ENCODE measurements around the gene DENND6A. TPM values are rescaled to one million over a fixed set of nuclear protein-coding genes. Genes with fewer than 3 reads are reported as not detected.

The DENND6A gene
- total and polyA plus RNA-seq, 2 of the 13 experiments (the other 11 are each of a cell fraction or from before 2014, with no cell fraction given) = 9.4 to 11.1 TPM

DNA sequence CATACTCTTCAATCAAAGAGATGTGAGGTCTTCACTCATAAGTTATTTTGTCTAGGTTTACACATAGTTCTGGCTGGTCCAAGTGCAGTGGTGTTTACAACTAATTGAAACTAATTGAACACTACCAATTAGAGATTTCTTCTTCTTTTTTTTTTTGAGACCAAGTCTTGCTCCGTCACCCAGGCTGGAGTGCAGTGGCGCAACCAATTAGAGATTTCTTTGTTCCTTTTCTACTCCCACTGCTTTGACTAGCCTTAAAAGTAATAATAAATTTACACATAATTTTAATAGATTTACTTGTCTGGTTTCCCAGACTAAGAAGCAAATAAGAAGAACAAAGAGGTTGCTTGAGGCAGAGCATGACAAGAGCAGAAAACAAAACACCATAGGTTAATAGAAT lies 6.7 kb upstream of the DENND6A start:
- in situ Hi-C loops (cut with HindIII; ENCODE audit: extremely low pct_ligation_motif_present, low pct_unique_long_range_greater_than_20kb) = no loop called here
- BruUV-seq (replicated peaks) = no TSS peak
- TF ChIP-seq MXD4 (CRISPR knock-in tag; IDR thresholded peaks at IDR 0.05) (no peak), MIER2 (CRISPR knock-in tag; IDR thresholded peaks at IDR 0.05) (no peak), ZNF44 (CRISPR knock-in tag; IDR thresholded peaks at IDR 0.05) (no peak), KMT2A (CRISPR knock-in tag; IDR thresholded peaks at IDR 0.05) (no peak), MED8 (CRISPR knock-in tag; IDR thresholded peaks at IDR 0.05; ENCODE audit: insufficient replicate concordance) (no peak), ZNF33A (CRISPR knock-in tag; IDR thresholded peaks at IDR 0.05; ENCODE audit: borderline replicate concordance) (no peak), BRCA1 (CRISPR knock-in tag; IDR thresholded peaks at IDR 0.05) (no peak), HOXA5 (CRISPR knock-in tag; IDR thresholded peaks at IDR 0.05) (no peak)
- TF ChIP-seq, protein P1, sequence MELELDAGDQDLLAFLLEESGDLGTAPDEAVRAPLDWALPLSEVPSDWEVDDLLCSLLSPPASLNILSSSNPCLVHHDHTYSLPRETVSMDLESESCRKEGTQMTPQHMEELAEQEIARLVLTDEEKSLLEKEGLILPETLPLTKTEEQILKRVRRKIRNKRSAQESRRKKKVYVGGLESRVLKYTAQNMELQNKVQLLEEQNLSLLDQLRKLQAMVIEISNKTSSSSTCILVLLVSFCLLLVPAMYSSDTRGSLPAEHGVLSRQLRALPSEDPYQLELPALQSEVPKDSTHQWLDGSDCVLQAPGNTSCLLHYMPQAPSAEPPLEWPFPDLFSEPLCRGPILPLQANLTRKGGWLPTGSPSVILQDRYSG (CRISPR knock-in tag; IDR thresholded peaks at IDR 0.05) = no peak
- TF ChIP-seq, protein P2, sequence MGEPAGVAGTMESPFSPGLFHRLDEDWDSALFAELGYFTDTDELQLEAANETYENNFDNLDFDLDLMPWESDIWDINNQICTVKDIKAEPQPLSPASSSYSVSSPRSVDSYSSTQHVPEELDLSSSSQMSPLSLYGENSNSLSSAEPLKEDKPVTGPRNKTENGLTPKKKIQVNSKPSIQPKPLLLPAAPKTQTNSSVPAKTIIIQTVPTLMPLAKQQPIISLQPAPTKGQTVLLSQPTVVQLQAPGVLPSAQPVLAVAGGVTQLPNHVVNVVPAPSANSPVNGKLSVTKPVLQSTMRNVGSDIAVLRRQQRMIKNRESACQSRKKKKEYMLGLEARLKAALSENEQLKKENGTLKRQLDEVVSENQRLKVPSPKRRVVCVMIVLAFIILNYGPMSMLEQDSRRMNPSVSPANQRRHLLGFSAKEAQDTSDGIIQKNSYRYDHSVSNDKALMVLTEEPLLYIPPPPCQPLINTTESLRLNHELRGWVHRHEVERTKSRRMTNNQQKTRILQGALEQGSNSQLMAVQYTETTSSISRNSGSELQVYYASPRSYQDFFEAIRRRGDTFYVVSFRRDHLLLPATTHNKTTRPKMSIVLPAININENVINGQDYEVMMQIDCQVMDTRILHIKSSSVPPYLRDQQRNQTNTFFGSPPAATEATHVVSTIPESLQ (CRISPR knock-in tag; conservative IDR thresholded peaks at IDR 0.05) = no peak

More for the DNA sequence above, 6.7 kb upstream of the DENND6A start:
- Histone ChIP-seq H3K4me3 (replicated peaks in 1 of 3; ENCODE audit: insufficient read depth in 1 of 3, low read depth in 2 of 3, low read length in 3 of 3) (no peak overlapping the region), H3K4me2 (ENCODE audit: low read depth, low read length) (no peak overlapping the region), H3K27ac (ENCODE audit: extremely low read length, insufficient read depth, low read length) (no peak overlapping the region), H3K27me3 (ENCODE audit: control insufficient read depth in 1 of 2, insufficient read depth in 2 of 2, low read length in 2 of 2) (no peaks in the 10 kb centered on the region), H3K36me3 (replicated peaks in 1 of 2; ENCODE audit: control insufficient read depth in 1 of 2, insufficient read depth in 2 of 2, low read length in 2 of 2) (no peaks in the 10 kb centered on the region), H2AFZ (ENCODE audit: low read length) (no peak overlapping the region), H3K79me2 (ENCODE audit: insufficient read depth, low read length) (no peaks in the 10 kb centered on the region), H3K9ac (ENCODE audit: insufficient read depth, low read depth, low read length) (no peak overlapping the region), H4K20me1 (ENCODE audit: insufficient read depth, low read length) (no peaks in the 10 kb centered on the region), H3K9me3 (ENCODE audit: low read length) (no peaks in the 10 kb centered on the region), H3K4me1 (ENCODE audit: insufficient read depth, low read length) (0 out of 2 replicates have a peak, but pooled peaks cover under 1% of the 10 kb centered on the region)
- ATAC-seq = no peak
- WGBS (ENCODE audit: low lambda C conversion rate) = 88% methylated on average over 2 of the region's 2 CpGs
- ChIA-PET CTCF (ENCODE audit: low intra/inter-chr PET ratio, low total read pairs) (no interaction called here), POLR2A (no interaction called here)
- FAIRE-seq = no peak
- intact Hi-C loops (cut with micrococcal nuclease; ENCODE audit: unreplicated experiment) = no loop called here
- DNase-seq (ENCODE audit: low spot score) = no peak
